ENCODE measurements around the gene HORMAD2.
"Not testable (repeated sequence)": the region's sequence is repeated elsewhere in the genome, so short reads cannot be mapped to it uniquely, and the experiment has no call there.

HORMAD2 gene

GRCh38 chr22:30057375-30057774 is 22.9 kb upstream of the HORMAD2 start:
- no peak for DNase-seq (ENCODE audit: low read depth)

- DNase-seq (ENCODE audit: low read depth) = not testable (repeated sequence)
Observed at GRCh38 chr22:30059346-30060020, 20.8 kb upstream of the HORMAD2 start.

- not testable (repeated sequence) for DNase-seq (ENCODE audit: low read depth)
Observed at GRCh38 chr22:30061094-30061493, 19.2 kb upstream of the HORMAD2 start.

GRCh38 chr22:30062259-30062658 is 18.0 kb upstream of the HORMAD2 start:
- DNase-seq (ENCODE audit: low read depth) = no peak

GRCh38 chr22:30062950-30063349 is 17.3 kb upstream of the HORMAD2 start:
- no peak for DNase-seq (ENCODE audit: low read depth)

- DNase-seq (ENCODE audit: low read depth) = no peak
Observed at GRCh38 chr22:30064172-30064571, 16.1 kb upstream of the HORMAD2 start.

- DNase-seq (ENCODE audit: low read depth) = no peak
Observed at GRCh38 chr22:30073743-30074142, 6.5 kb upstream of the HORMAD2 start.

GRCh38 chr22:30074147-30074546 is 6.1 kb upstream of the HORMAD2 start:
- DNase-seq (ENCODE audit: low read depth) = no peak

GRCh38 chr22:30074994-30075393 is 5.3 kb upstream of the HORMAD2 start:
- DNase-seq (ENCODE audit: low read depth) = no peak

- no peak for DNase-seq (ENCODE audit: low read depth)
Observed at GRCh38 chr22:30077279-30077880, 2.9 kb upstream of the HORMAD2 start.

GRCh38 chr22:30078320-30079311 is 1.6 kb upstream of the HORMAD2 start:
- no peak for DNase-seq (ENCODE audit: low read depth)

GRCh38 chr22:30080805-30081204 is 541 bp downstream of the HORMAD2 start:
- no peak for DNase-seq (ENCODE audit: low read depth)

GRCh38 chr22:30086496-30086895 is 6.2 kb downstream of the HORMAD2 start:
- DNase-seq (ENCODE audit: low read depth) = no peak

GRCh38 chr22:30087037-30087436 is 6.8 kb downstream of the HORMAD2 start:
- DNase-seq (ENCODE audit: low read depth) = not testable (repeated sequence)

GRCh38 chr22:30087611-30088010 is 7.3 kb downstream of the HORMAD2 start:
- no peak for DNase-seq (ENCODE audit: low read depth)

- DNase-seq (ENCODE audit: low read depth) = no peak
Observed at GRCh38 chr22:30088468-30088867, 8.2 kb downstream of the HORMAD2 start.

- no peak for DNase-seq (ENCODE audit: low read depth)
Observed at GRCh38 chr22:30089655-30089974, 9.4 kb downstream of the HORMAD2 start.

- DNase-seq (ENCODE audit: low read depth) = no peak
Observed at GRCh38 chr22:30092686-30093085, 12.4 kb downstream of the HORMAD2 start.

GRCh38 chr22:30094804-30095203 is 14.5 kb downstream of the HORMAD2 start:
- no peak for DNase-seq (ENCODE audit: low read depth)

GRCh38 chr22:30097861-30098260 is 17.6 kb downstream of the HORMAD2 start:
- DNase-seq (ENCODE audit: low read depth) = no peak

GRCh38 chr22:30100770-30101169 is 20.5 kb downstream of the HORMAD2 start:
- not testable (repeated sequence) for DNase-seq (ENCODE audit: low read depth)

GRCh38 chr22:30104501-30105156 is 24.4 kb downstream of the HORMAD2 start:
- no peak for DNase-seq (ENCODE audit: low read depth)

Data from stimulated activated CD8-positive, alpha-beta memory T cell treated with anti-CD3 and anti-CD28 coated beads, Interleukin-12 subunit alpha, Interleukin-12 subunit beta, amount 100 ng/mL, for 4 hours (primary cell).